ENCODE data around the gene OR2D2.
"Not testable (repeated sequence)": the region's sequence is repeated elsewhere in the genome, so short reads cannot be mapped to it uniquely, and the experiment has no call there.

Gene OR2D2

GRCh38 chr11:6875761-6876160, 16.5 kb downstream of the OR2D2 start:
- TF ChIP-seq CTCF (IDR thresholded peaks at IDR 0.05; ENCODE audit: low read depth, low read length): no peak
- no peak for DNase-seq
- H3K27me3 ChIP-seq: no peaks in the 10 kb centered on the region

GRCh38 chr11:6871278-6871677, 21.0 kb downstream of the OR2D2 start:
- no peaks in the 10 kb centered on the region for H3K27me3 ChIP-seq
- TF ChIP-seq CTCF (IDR thresholded peaks at IDR 0.05; ENCODE audit: low read depth, low read length): no peak
- no peak for DNase-seq
- H3K9me3 ChIP-seq: no peaks in the 10 kb centered on the region
- no peaks in the 10 kb centered on the region for H3K36me3 ChIP-seq
- no peaks in the 10 kb centered on the region for H3K4me1 ChIP-seq
- H3K4me3 ChIP-seq (ENCODE audit: low read depth, low read length): no peak overlapping the region

More at GRCh38 chr11:6875761-6876160, 16.5 kb downstream of the OR2D2 start:
- no peaks in the 10 kb centered on the region for H3K9me3 ChIP-seq
- H3K4me3 ChIP-seq (ENCODE audit: low read depth, low read length): no peak overlapping the region
- H3K36me3 ChIP-seq: no peaks in the 10 kb centered on the region
- no peaks in the 10 kb centered on the region for H3K4me1 ChIP-seq

- no peaks in the 10 kb centered on the region for H3K9me3 ChIP-seq
- H3K36me3 ChIP-seq: no peaks in the 10 kb centered on the region
- no peaks in the 10 kb centered on the region for H3K27me3 ChIP-seq
- no peak for DNase-seq
- no peak for TF ChIP-seq CTCF (IDR thresholded peaks at IDR 0.05; ENCODE audit: low read depth, low read length)
- H3K4me3 ChIP-seq (ENCODE audit: low read depth, low read length): no peak overlapping the region
- H3K4me1 ChIP-seq: no peaks in the 10 kb centered on the region
Measured at GRCh38 chr11:6864438-6864837, 27.9 kb downstream of the OR2D2 start.

GRCh38 chr11:6862961-6863360, 29.3 kb downstream of the OR2D2 start, which contains the start of gene OR10A2:
Gene OR10A2, plus strand, starts transcription at chr11:6863057. Its CDS starts 6,698 bp downstream, at chr11:6869755.
- H3K36me3 ChIP-seq: no peaks in the 10 kb centered on the region
- no peaks in the 10 kb centered on the region for H3K9me3 ChIP-seq
- no peaks in the 10 kb centered on the region for H3K27me3 ChIP-seq
- DNase-seq: no peak
- no peak within 1 kb of the TSS for H3K4me3 ChIP-seq (ENCODE audit: low read depth, low read length)
- TF ChIP-seq CTCF (IDR thresholded peaks at IDR 0.05; ENCODE audit: low read depth, low read length): no peak
- no peaks in the 10 kb centered on the region for H3K4me1 ChIP-seq

GRCh38 chr11:6856871-6857270, 35.4 kb downstream of the OR2D2 start:
- no peak for DNase-seq
- no peaks in the 10 kb centered on the region for H3K9me3 ChIP-seq
- no peak for TF ChIP-seq CTCF (IDR thresholded peaks at IDR 0.05; ENCODE audit: low read depth, low read length)
- no peak overlapping the region for H3K4me3 ChIP-seq (ENCODE audit: low read depth, low read length)
- no peaks in the 10 kb centered on the region for H3K4me1 ChIP-seq
- H3K36me3 ChIP-seq: no peaks in the 10 kb centered on the region
- H3K27me3 ChIP-seq: no peaks in the 10 kb centered on the region

- H3K4me3 ChIP-seq (ENCODE audit: low read depth, low read length): no peak overlapping the region
- H3K27me3 ChIP-seq: no peaks in the 10 kb centered on the region
- H3K4me1 ChIP-seq: no peaks in the 10 kb centered on the region
- no peaks in the 10 kb centered on the region for H3K9me3 ChIP-seq
- no peak for TF ChIP-seq CTCF (IDR thresholded peaks at IDR 0.05; ENCODE audit: low read depth, low read length)
- no peaks in the 10 kb centered on the region for H3K36me3 ChIP-seq
- DNase-seq: peak; percentile 19
Measured at GRCh38 chr11:6855971-6856541, 36.2 kb downstream of the OR2D2 start.

- not testable (repeated sequence) for H3K36me3 ChIP-seq; H3K9me3 ChIP-seq; H3K27me3 ChIP-seq; H3K4me1 ChIP-seq; H3K4me3 ChIP-seq (ENCODE audit: low read depth, low read length); DNase-seq
Measured at GRCh38 chr11:6854801-6855200, 37.5 kb downstream of the OR2D2 start.

Data from BE2C (cell line).